Liver (tissue), 9 donors: ENCODE results near the gene PCDH1. TPM values are rescaled to one million over a fixed set of nuclear protein-coding genes. Genes with fewer than 3 reads are reported as not detected.

Experiments used
- DNase-seq: peaks from one replicate; pipeline ENCODE4 v3.0.0-alpha.2; 2017; ENCODE audit warnings: low spot score
- H3K27ac ChIP-seq, 2 donors: one replicate each; pipeline ENCODE4 v1.7.0; 2013; ENCODE audit warnings: inconsistent platforms in 2 of 2, low read length in 2 of 2, control low read depth in 1 of 2, low read depth in 1 of 2, mild to moderate bottlenecking in 1 of 2
- H3K27me3 ChIP-seq, 4 donors: one replicate each; pipeline versions ENCODE4 v1.6.1 to v1.7.0; 2013; ENCODE audit warnings: low read length in 3 of 4, inconsistent platforms in 1 of 4, mild to moderate bottlenecking in 1 of 4, moderate library complexity in 1 of 4; ENCODE audit not compliant: control insufficient read depth in 4 of 4, insufficient read depth in 4 of 4
- H3K36me3 ChIP-seq, 4 donors: one replicate each; pipeline versions ENCODE4 v1.6.1 to v1.7.0; 2013; ENCODE audit warnings: low read length in 3 of 4, mild to moderate bottlenecking in 3 of 4, low read depth in 1 of 4, moderate library complexity in 1 of 4; ENCODE audit not compliant: control insufficient read depth in 4 of 4, insufficient read depth in 3 of 4
- H3K4me1 ChIP-seq, 4 donors: one replicate each; pipeline versions ENCODE4 v1.6.1 to v1.7.0; 2013; ENCODE audit warnings: low read length in 3 of 4, mild to moderate bottlenecking in 3 of 4, moderate library complexity in 1 of 4; ENCODE audit not compliant: control insufficient read depth in 4 of 4, insufficient read depth in 4 of 4
- H3K4me3 ChIP-seq, 3 donors: one replicate each; pipeline versions ENCODE4 v1.6.1 to v1.7.0; 2013; ENCODE audit warnings: low read length in 3 of 3, control low read depth in 1 of 3, low read depth in 1 of 3, mild to moderate bottlenecking in 1 of 3
- H3K9ac ChIP-seq, 2 donors: one replicate each; pipeline ENCODE4 v1.7.0; 2013; ENCODE audit warnings: low read length in 2 of 2, mild to moderate bottlenecking in 2 of 2, moderate library complexity in 2 of 2, control low read depth in 1 of 2, low read depth in 1 of 2
- H3K9me3 ChIP-seq, 4 donors: one replicate each; pipeline versions ENCODE4 v1.6.1 to v1.7.0; 2013; ENCODE audit warnings: low read length in 3 of 4; ENCODE audit not compliant: control insufficient read depth in 4 of 4
- ATF3 ChIP-seq: IDR thresholded peaks from 2 replicates; pipeline ENCODE4 v1.6.1; 2016; ENCODE audit warnings: antibody characterized with exemption
- EGR1 ChIP-seq, 2 donors: IDR thresholded peaks; 2 replicates each; pipeline ENCODE4 v1.6.1; 2016 to 2018; ENCODE audit warnings: antibody characterized with exemption in 2 of 2, low read depth in 2 of 2
- FOXA1 ChIP-seq: IDR thresholded peaks from 2 replicates; pipeline ENCODE4 v1.6.1; 2016; ENCODE audit warnings: antibody characterized with exemption
- FOXA2 ChIP-seq: IDR thresholded peaks from 2 replicates; pipeline ENCODE4 v1.6.1; 2016; ENCODE audit warnings: antibody characterized with exemption
- GABPA ChIP-seq, 2 donors: IDR thresholded peaks in 1 of 2; conservative IDR thresholded peaks in 1 of 2; 2 replicates each; pipeline ENCODE4 v1.6.1; 2016; ENCODE audit warnings: antibody characterized with exemption in 2 of 2, mild to moderate bottlenecking in 1 of 2, moderate library complexity in 1 of 2
- HNF4A ChIP-seq, 2 donors: conservative IDR thresholded peaks; 2 replicates each; pipeline ENCODE4 v1.6.1; 2016; ENCODE audit warnings: antibody characterized with exemption in 2 of 2, mild to moderate bottlenecking in 2 of 2
- HNF4G ChIP-seq: IDR thresholded peaks from 2 replicates; pipeline ENCODE4 v1.6.1; 2016; ENCODE audit warnings: antibody characterized with exemption
- JUND ChIP-seq, 2 donors: IDR thresholded peaks; 2 replicates each; pipeline ENCODE4 v1.6.1; 2016; ENCODE audit warnings: antibody characterized with exemption in 2 of 2
- NR2F2 ChIP-seq: IDR thresholded peaks from 2 replicates; pipeline ENCODE4 v1.6.1; 2016; ENCODE audit warnings: antibody characterized with exemption
- RAD21 ChIP-seq, 2 donors: IDR thresholded peaks; 2 replicates each; pipeline ENCODE4 v1.6.1; 2016; ENCODE audit warnings: antibody characterized with exemption in 2 of 2, mild to moderate bottlenecking in 2 of 2
- REST ChIP-seq: IDR thresholded peaks from 2 replicates; pipeline ENCODE4 v1.6.1; 2016; ENCODE audit warnings: antibody characterized with exemption, mild to moderate bottlenecking
- SP1 ChIP-seq: IDR thresholded peaks from 2 replicates; pipeline ENCODE4 v1.6.1; 2018; ENCODE audit warnings: antibody characterized with exemption, mild to moderate bottlenecking
- TAF1 ChIP-seq: conservative IDR thresholded peaks from 2 replicates; pipeline ENCODE4 v1.6.1; 2016; ENCODE audit warnings: antibody characterized with exemption, mild to moderate bottlenecking
- YY1 ChIP-seq: IDR thresholded peaks from 2 replicates; pipeline ENCODE4 v1.6.1; 2016; ENCODE audit warnings: antibody characterized with exemption, mild to moderate bottlenecking
- ZBTB33 ChIP-seq: IDR thresholded peaks from 2 replicates; pipeline ENCODE4 v1.6.1; 2016; ENCODE audit warnings: antibody characterized with exemption
- WGBS: extraction: QIAGEN DNeasy Blood & Tissue Kit; methylation state at CpG from one replicate; pipeline ENCODE4 v1.1.7; 2013; 5-methylcytosine and 5-hydroxymethylcytosine counted together
- polyA plus RNA-seq, 2 donors: library from polyadenylated mRNA; stranded (reverse) in 1 of 2; unstranded in 1 of 2; fragments of 200-250 nt in 1 of 2; fragments of >200 nt in 1 of 2; fragmentation: Nextera tagmentation in 1 of 2; extraction: Ambion mirVana in 1 of 2; gene quantifications; one replicate each; pipeline versions ENCODE4 v1.2.1 to v1.2.3, GENCODE V29; 2013 to 2015
- total RNA-seq, 2 donors: library from RNA; depleted of rRNA; stranded (reverse); fragments of >200 nt; gene quantifications; one replicate each; pipeline ENCODE4 v1.2.3, GENCODE V29; 2014
- TF ChIP-seq, protein P1 (sequence below): IDR thresholded peaks from 2 replicates; pipeline ENCODE4 v1.6.1; 2016; ENCODE audit warnings: antibody characterized with exemption
- donor health status: healthy.
- donor health status: healthy.
- donor health status: healthy.
- donor health status: healthy.
- donor health status: healthy.

Gene PCDH1
- total and polyA plus RNA-seq, 4 donors, result 9.3 to 52.8 (median 15.0) TPM

GRCh38 chr5:141868541-141868940 is 9.7 kb downstream of the PCDH1 start:
- peaks cover 1 to 37% (median 18%) of the 10 kb centered on the region in 4 donors for H3K36me3 ChIP-seq
- no peak overlapping the region for H3K27ac ChIP-seq
- no peak overlapping the region for H3K9ac ChIP-seq
- 95% methylated on average over 16 of the region's 16 CpGs for WGBS
- H3K9me3 ChIP-seq, result no peaks in the 10 kb centered on the region
- TF ChIP-seq SP1, result no peak
- TF ChIP-seq RAD21 (IDR thresholded peaks at IDR 0.05), result no peak
- TF ChIP-seq, protein P1, sequence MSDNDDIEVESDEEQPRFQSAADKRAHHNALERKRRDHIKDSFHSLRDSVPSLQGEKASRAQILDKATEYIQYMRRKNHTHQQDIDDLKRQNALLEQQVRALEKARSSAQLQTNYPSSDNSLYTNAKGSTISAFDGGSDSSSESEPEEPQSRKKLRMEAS, result no peak
- TF ChIP-seq REST, result no peak
- TF ChIP-seq FOXA2, result no peak
- TF ChIP-seq HNF4G, result no peak
- TF ChIP-seq YY1, result no peak
- TF ChIP-seq JUND (IDR thresholded peaks at IDR 0.05), result no peak
- no peak for TF ChIP-seq GABPA (IDR thresholded peaks at IDR 0.05 in 1 of 2, conservative IDR thresholded peaks at IDR 0.05 in 1 of 2)
- peaks cover 2 to 47% (median 26%) of the 10 kb centered on the region in 4 donors for H3K4me1 ChIP-seq
- DNase-seq, result no peak
- no peaks in the 10 kb centered on the region for H3K27me3 ChIP-seq
- no peak overlapping the region for H3K4me3 ChIP-seq

DNA sequence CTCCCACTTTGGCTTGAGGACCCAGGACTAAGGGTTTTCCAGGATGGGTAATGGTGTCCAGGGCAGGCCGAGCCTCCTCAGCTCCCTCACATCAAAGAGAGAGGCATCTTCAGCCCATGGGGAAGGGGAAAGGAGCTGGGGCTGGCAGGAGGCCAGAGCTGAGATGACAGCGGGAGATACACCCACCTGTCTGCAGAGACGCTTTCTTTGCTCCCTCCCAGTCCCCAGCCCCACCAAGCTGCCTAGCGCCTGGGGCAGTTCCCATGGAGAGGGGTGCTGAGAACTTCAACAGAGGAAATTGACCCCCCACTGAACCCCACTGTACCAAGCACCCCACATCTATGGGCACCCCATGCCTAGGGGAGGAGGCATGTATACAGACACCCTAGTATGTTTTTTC is 10.6 kb downstream of the PCDH1 start:
- no peak overlapping the region for H3K27ac ChIP-seq
- H3K27me3 ChIP-seq, result no peaks in the 10 kb centered on the region
- no peaks in the 10 kb centered on the region for H3K9me3 ChIP-seq
- TF ChIP-seq REST (no peak), GABPA (IDR thresholded peaks at IDR 0.05 in 1 of 2, conservative IDR thresholded peaks at IDR 0.05 in 1 of 2) (no peak)
- no peak for DNase-seq
- H3K4me3 ChIP-seq, result no peak overlapping the region
- peaks cover 1 to 45% (median 21%) of the 10 kb centered on the region in 4 donors for H3K36me3 ChIP-seq
- peaks cover 2 to 44% (median 25%) of the 10 kb centered on the region in 4 donors for H3K4me1 ChIP-seq
- no peak overlapping the region for H3K9ac ChIP-seq
- 80% methylated on average over 4 of the region's 4 CpGs for WGBS

DNA sequence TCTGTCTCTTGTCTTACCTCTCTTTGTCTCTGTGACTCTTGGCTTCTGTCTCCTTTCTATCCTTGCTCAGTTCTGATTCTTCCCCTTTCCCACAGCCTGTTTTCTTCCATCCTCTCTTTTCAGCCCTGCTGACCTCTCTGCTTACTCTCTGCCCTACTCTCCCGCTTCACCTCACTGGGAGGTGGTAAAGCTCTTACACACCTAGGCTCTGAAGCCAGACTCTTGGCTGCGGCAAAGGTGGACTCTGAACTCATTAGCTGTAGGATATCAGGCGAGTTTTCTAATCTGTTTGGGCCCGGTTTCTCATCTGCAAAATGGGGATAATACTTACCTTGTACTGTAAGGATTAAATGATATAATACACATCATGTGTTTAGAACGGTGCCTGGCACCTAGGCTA is 11.1 kb downstream of the PCDH1 start:
- no peak overlapping the region for H3K27ac ChIP-seq
- H3K9ac ChIP-seq, result no peak overlapping the region
- H3K9me3 ChIP-seq, result no peaks in the 10 kb centered on the region
- H3K27me3 ChIP-seq, result no peaks in the 10 kb centered on the region
- H3K4me1 ChIP-seq, result peaks cover 2 to 39% (median 22%) of the 10 kb centered on the region in 4 donors
- peaks cover 2 to 50% (median 21%) of the 10 kb centered on the region in 4 donors for H3K36me3 ChIP-seq
- 50% methylated on average over 5 of the region's 5 CpGs for WGBS
- no peak for DNase-seq
- H3K4me3 ChIP-seq, result no peak overlapping the region
- TF ChIP-seq RAD21 (IDR thresholded peaks at IDR 0.05), result peak in 1 of 2 donors; percentile 29
- no peak for TF ChIP-seq YY1
- TF ChIP-seq GABPA (IDR thresholded peaks at IDR 0.05 in 1 of 2, conservative IDR thresholded peaks at IDR 0.05 in 1 of 2), result no peak
- TF ChIP-seq NR2F2, result no peak
- no peak for TF ChIP-seq ZBTB33
- no peak for TF ChIP-seq EGR1 (IDR thresholded peaks at IDR 0.05; ENCODE audit: low read depth in 2 of 2)
- TF ChIP-seq TAF1, result no peak
- peak; percentile 77 to 84 for TF ChIP-seq HNF4A (conservative IDR thresholded peaks at IDR 0.05)
- no peak for TF ChIP-seq FOXA2
- TF ChIP-seq, protein P1, result no peak
- no peak for TF ChIP-seq ATF3
- no peak for TF ChIP-seq JUND (IDR thresholded peaks at IDR 0.05)
- TF ChIP-seq SP1, result peak; percentile 62
- no peak for TF ChIP-seq FOXA1
- peak; percentile 71 for TF ChIP-seq HNF4G
